Stomach (tissue), 4 donors: ENCODE data around the gene FAM83F.

Source experiments
- POLR2A ChIP-seq, 4 donors: fragments of 450-650 bp; IDR thresholded peaks; one replicate each; pipeline ENCODE4 v1.6.1; 2016; ENCODE audit warnings: antibody characterized with exemption in 4 of 4, control low read depth in 2 of 4, mild to moderate bottlenecking in 1 of 4, moderate library complexity in 1 of 4
- POLR2AphosphoS5 ChIP-seq, 3 donors: sonication (generic); formaldehyde crosslinking; IDR thresholded peaks; one replicate each; pipeline ENCODE4 v1.6.1; 2016; ENCODE audit warnings: antibody characterized with exemption in 3 of 3

DNA sequence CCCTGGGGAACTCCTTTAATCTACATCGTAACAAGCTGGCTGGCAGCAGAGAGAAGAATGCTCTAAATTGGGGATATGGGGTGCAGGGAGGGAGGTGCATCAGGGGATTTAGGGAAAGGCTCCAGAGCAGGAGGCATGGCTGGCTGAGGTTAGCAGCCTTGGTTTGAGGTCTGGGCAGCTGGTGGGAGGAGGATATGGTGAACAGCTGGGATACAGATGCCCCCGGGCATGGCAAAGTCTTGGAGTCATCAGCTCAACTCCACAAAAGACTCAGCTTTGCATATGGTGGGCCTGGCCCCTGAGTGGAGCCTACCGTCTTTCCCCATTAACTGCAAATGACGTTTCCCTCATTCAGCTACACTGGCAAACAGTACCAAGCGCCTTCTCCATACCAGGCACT lies 5.4 kb downstream of the FAM83F start:
- TF ChIP-seq POLR2A (IDR thresholded peaks at IDR 0.05) (no peak), POLR2AphosphoS5 (IDR thresholded peaks at IDR 0.05) (no peak)
